Hepatocyte (in vitro differentiated cells): ENCODE data around the gene MEST.

Experiments used
- EZH2 ChIP-seq: fragments of 200-600 bp; sonication (generic); IDR thresholded peaks from 2 replicates; pipeline ENCODE4 v1.6.1; 2016; ENCODE audit warnings: antibody characterized with exemption, mild to moderate bottlenecking, borderline replicate concordance
- EZH2phosphoT487 ChIP-seq: fragments of 200-600 bp; sonication (generic); IDR thresholded peaks from one replicate; pipeline ENCODE4 v1.6.1; 2018; ENCODE audit warnings: antibody characterized with exemption, mild to moderate bottlenecking, low read depth, moderate library complexity; ENCODE audit not compliant: unreplicated experiment, severe bottlenecking
- TF ChIP-seq, protein P1 (sequence below): fragments of 200-600 bp; sonication (generic); IDR thresholded peaks from 2 replicates; pipeline ENCODE4 v1.5.1; 2016; ENCODE audit warnings: antibody characterized with exemption, mild to moderate bottlenecking; ENCODE audit not compliant: poor library complexity

DNA sequence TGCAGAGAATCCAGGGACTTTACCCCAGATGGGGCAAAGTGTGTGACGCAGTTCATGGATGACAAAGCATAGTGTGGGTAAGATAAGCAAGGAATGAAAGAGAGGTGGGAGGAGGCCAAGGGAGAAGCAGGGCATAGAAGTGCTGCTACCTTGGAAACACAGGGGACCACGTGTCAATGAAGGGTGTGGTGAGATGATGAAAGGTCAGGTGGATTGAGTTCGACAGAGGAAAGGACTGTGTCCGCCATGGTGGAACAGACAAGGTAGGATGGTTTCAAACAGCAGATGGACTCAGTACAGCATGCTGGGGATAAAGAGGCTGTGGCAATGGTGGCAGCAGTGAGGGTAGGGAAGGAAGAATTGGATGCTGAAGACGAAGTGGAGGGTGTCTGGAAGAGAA is 32.7 kb downstream of the MEST start:
- TF ChIP-seq, protein P1, sequence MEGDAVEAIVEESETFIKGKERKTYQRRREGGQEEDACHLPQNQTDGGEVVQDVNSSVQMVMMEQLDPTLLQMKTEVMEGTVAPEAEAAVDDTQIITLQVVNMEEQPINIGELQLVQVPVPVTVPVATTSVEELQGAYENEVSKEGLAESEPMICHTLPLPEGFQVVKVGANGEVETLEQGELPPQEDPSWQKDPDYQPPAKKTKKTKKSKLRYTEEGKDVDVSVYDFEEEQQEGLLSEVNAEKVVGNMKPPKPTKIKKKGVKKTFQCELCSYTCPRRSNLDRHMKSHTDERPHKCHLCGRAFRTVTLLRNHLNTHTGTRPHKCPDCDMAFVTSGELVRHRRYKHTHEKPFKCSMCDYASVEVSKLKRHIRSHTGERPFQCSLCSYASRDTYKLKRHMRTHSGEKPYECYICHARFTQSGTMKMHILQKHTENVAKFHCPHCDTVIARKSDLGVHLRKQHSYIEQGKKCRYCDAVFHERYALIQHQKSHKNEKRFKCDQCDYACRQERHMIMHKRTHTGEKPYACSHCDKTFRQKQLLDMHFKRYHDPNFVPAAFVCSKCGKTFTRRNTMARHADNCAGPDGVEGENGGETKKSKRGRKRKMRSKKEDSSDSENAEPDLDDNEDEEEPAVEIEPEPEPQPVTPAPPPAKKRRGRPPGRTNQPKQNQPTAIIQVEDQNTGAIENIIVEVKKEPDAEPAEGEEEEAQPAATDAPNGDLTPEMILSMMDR, result no peak
- TF ChIP-seq EZH2 (no peak), EZH2phosphoT487 (no peak)
